Breast epithelium (tissue), 3 donors: ENCODE data around the gene PTBP1.

Experiments used
- CTCF ChIP-seq, 3 donors: fragments of 450-650 bp; IDR thresholded peaks; one replicate each; pipeline ENCODE4 v1.5.1; 2016 to 2017; ENCODE audit warnings: antibody characterized with exemption in 3 of 3, mild to moderate bottlenecking in 3 of 3, moderate library complexity in 3 of 3
- POLR2A ChIP-seq: fragments of 450-650 bp; IDR thresholded peaks from one replicate; pipeline ENCODE4 v1.6.1; 2016; ENCODE audit warnings: antibody characterized with exemption, mild to moderate bottlenecking, moderate library complexity
- POLR2AphosphoS5 ChIP-seq, 3 donors: sonication (generic); formaldehyde crosslinking; IDR thresholded peaks; one replicate each; pipeline ENCODE4 v1.6.1; 2017; ENCODE audit warnings: antibody characterized with exemption in 3 of 3

- TF ChIP-seq POLR2A, result no peak
- no peak for TF ChIP-seq CTCF (IDR thresholded peaks at IDR 0.05)
- no peak for TF ChIP-seq POLR2AphosphoS5 (IDR thresholded peaks at IDR 0.05)
These were observed 17.2 kb downstream of the PTBP1 start for GRCh38 chr19:814152-815078.
